ENCODE measurements around the gene TXNDC16. TPM values are rescaled to one million over a fixed set of nuclear protein-coding genes. Genes with fewer than 3 reads are reported as not detected.

Gene TXNDC16
- total and polyA plus RNA-seq, 2 donors (not counting 3 experiments of a cell fraction or from before 2014, with no cell fraction given): 2.3 to 4.5 TPM

DNA sequence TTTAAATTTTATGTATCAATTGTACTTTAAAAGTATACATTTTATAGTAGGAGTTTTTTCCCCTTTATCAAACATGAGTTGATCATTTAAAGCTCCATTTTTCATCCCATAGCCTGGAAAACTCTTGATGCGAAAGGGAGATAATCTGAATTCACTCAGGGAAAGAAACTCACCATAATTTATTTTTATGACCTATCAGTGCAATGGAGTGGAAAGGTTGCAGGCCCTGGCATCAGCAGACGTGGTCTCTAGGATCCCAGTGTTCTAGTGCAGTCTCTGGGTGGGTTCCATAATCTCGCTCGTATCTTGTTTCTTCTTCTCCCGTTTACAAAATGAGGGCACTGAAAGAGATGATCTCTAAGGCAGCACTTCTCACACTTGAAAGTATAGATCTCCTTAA, 153.2 kb downstream of the TXNDC16 start:
- Histone ChIP-seq H3K9me1 (replicated peaks; ENCODE audit: control insufficient read depth, extremely low read depth, insufficient read depth, low read length) (no peaks in the 10 kb centered on the region), H2AFZ (ENCODE audit: low read depth, low read length) (no peak overlapping the region), H3K4me3 (replicated peaks in 1 of 3; ENCODE audit: insufficient read depth in 1 of 3, low read depth in 1 of 3, low read length in 3 of 3) (no peak overlapping the region), H3K9ac (replicated peaks; ENCODE audit: extremely low read depth, insufficient read depth, low read length) (no peak overlapping the region), H4K20me1 (replicated peaks; ENCODE audit: control insufficient read depth, extremely low read depth, insufficient read depth, low read length) (no peaks in the 10 kb centered on the region), H3K27ac (ENCODE audit: insufficient read depth, low read depth, low read length) (no peak overlapping the region), H3K4me2 (ENCODE audit: insufficient read depth, low read length) (no peak overlapping the region), H3K36me3 (ENCODE audit: control insufficient read depth in 2 of 2, extremely low read depth in 1 of 2, insufficient read depth in 2 of 2, low read length in 2 of 2) (no peaks in the 10 kb centered on the region), H3K27me3 (ENCODE audit: control insufficient read depth in 2 of 2, insufficient read depth in 2 of 2, low read length in 2 of 2) (peaks cover 0 to 8% of the 10 kb centered on the region in 2 experiments), H3K4me1 (ENCODE audit: control insufficient read depth, extremely low read depth, insufficient read depth, low read length) (no peaks in the 10 kb centered on the region), H3K79me2 (ENCODE audit: control insufficient read depth, insufficient read depth, low read length) (no peaks in the 10 kb centered on the region), H3K9me3 (replicated peaks; ENCODE audit: control insufficient read depth, insufficient read depth, low read length) (no peaks in the 10 kb centered on the region)
- POLR2A ChIA-PET: no interaction called here
- CTCF ChIA-PET: interaction anchor here (1.2 kb wide), 1 partner anchor 65 kb away, joined by 3 read pairs; no protein-coding TSS in a partner anchor
- no TSS peak for BruUV-seq (replicated peaks)
- DNase-seq (ENCODE audit: low read depth, low spot score) (no peak), FAIRE-seq (no peak)
- dilution Hi-C loops (cut with MboI; ENCODE audit: extremely low pct_ligation_motif_present, low sequenced_read_pairs): no loop called here
- TF ChIP-seq EZH2 (IDR thresholded peaks at IDR 0.05; ENCODE audit: borderline replicate concordance, low read depth, low read length, severe bottlenecking): no peak
- no peak for TF ChIP-seq GATA2 (IDR thresholded peaks at IDR 0.05; ENCODE audit: insufficient read depth, insufficient read length, low read depth, low read length)
- TF ChIP-seq JUN (IDR thresholded peaks at IDR 0.05; ENCODE audit: borderline replicate concordance, insufficient read depth, insufficient read length, low read depth): no peak
- TF ChIP-seq POLR2A (IDR thresholded peaks at IDR 0.05; ENCODE audit: low read depth, low read length): no peak
- no peak for TF ChIP-seq FOS (IDR thresholded peaks at IDR 0.05; ENCODE audit: borderline replicate concordance, insufficient read depth, low read length)
- TF ChIP-seq MYC (IDR thresholded peaks at IDR 0.05; ENCODE audit: low read depth, low read length): no peak
- TF ChIP-seq, protein P1, sequence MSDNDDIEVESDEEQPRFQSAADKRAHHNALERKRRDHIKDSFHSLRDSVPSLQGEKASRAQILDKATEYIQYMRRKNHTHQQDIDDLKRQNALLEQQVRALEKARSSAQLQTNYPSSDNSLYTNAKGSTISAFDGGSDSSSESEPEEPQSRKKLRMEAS (IDR thresholded peaks at IDR 0.05; ENCODE audit: insufficient read depth, insufficient read length): no peak
- TF ChIP-seq, protein P2, sequence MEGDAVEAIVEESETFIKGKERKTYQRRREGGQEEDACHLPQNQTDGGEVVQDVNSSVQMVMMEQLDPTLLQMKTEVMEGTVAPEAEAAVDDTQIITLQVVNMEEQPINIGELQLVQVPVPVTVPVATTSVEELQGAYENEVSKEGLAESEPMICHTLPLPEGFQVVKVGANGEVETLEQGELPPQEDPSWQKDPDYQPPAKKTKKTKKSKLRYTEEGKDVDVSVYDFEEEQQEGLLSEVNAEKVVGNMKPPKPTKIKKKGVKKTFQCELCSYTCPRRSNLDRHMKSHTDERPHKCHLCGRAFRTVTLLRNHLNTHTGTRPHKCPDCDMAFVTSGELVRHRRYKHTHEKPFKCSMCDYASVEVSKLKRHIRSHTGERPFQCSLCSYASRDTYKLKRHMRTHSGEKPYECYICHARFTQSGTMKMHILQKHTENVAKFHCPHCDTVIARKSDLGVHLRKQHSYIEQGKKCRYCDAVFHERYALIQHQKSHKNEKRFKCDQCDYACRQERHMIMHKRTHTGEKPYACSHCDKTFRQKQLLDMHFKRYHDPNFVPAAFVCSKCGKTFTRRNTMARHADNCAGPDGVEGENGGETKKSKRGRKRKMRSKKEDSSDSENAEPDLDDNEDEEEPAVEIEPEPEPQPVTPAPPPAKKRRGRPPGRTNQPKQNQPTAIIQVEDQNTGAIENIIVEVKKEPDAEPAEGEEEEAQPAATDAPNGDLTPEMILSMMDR (IDR thresholded peaks at IDR 0.05; ENCODE audit: extremely low read depth in 1 of 2, insufficient read depth in 1 of 2, low read depth in 1 of 2, low read length in 2 of 2): no peak
- intact Hi-C loops (cut with micrococcal nuclease): no loop called here
